ENCODE measurements around the gene IL1A. TPM values are rescaled to one million over a fixed set of nuclear protein-coding genes. Genes with fewer than 3 reads are reported as not detected.

Gene IL1A
- total and polyA plus RNA-seq, 10 of the 15 experiments (the other 5 are each of a cell fraction or from before 2014, with no cell fraction given), result 0.10 to 8.7 (median 6.9) TPM

- CTCF ChIA-PET, result interaction anchor here (1.4 to 2.7 kb wide), 2 partner anchors 31 to 162 kb away, joined by 3 to 11 read pairs; no protein-coding TSS in a partner anchor
- no peak for ATAC-seq
Measured at GRCh38 chr2:112779598-112779997, 4.7 kb downstream of the IL1A start.

More at GRCh38 chr2:112779598-112779997, 4.7 kb downstream of the IL1A start:
- ChIA-PET SMC1A (ENCODE audit: uncharacterized antibody, unreplicated experiment) (interaction anchor here (1.8 kb wide), 1 partner anchor 57 kb away, joined by 5 read pairs; the partner anchor contains the start of gene IL1B), POLR2A (interaction anchor here (1.2 kb wide), 1 partner anchor 17 kb away, joined by 4 read pairs; no protein-coding TSS in a partner anchor), RAD21 (ENCODE audit: unreplicated experiment) (no interaction called here)
- WGBS (ENCODE audit: insufficient coverage, insufficient replicate concordance, low lambda C conversion rate, missing lambda C conversion rate), result 100% methylated on average over 1 of the region's 1 CpG
- Histone ChIP-seq H3K9me3 (replicated peaks; ENCODE audit: control insufficient read depth, insufficient read depth, low read length) (no peaks in the 10 kb centered on the region), H3K9ac (ENCODE audit: control insufficient read depth, insufficient read depth, low read length) (no peak overlapping the region), H3K4me3 (no peak overlapping the region), H3K4me1 (ENCODE audit: control insufficient read depth, insufficient read depth, low read length) (peaks cover 23% of the 10 kb centered on the region), H3K4me2 (ENCODE audit: control insufficient read depth, insufficient read depth) (no peak overlapping the region), H3K27me3 (replicated peaks in 1 of 2; ENCODE audit: control insufficient read depth in 2 of 2, insufficient read depth in 2 of 2, low read length in 1 of 2) (no peaks in the 10 kb centered on the region), H4K20me1 (ENCODE audit: control insufficient read depth, insufficient read depth) (no peaks in the 10 kb centered on the region), H3K79me2 (ENCODE audit: control insufficient read depth, insufficient read depth, low read length) (no peaks in the 10 kb centered on the region), H3K36me3 (ENCODE audit: control insufficient read depth in 2 of 2, insufficient read depth in 2 of 2, low read length in 1 of 2) (no peaks in the 10 kb centered on the region), H3K27ac (ENCODE audit: control insufficient read depth, insufficient read depth) (no peak overlapping the region), H2AFZ (ENCODE audit: control insufficient read depth, low read depth, low read length) (no peak overlapping the region)
- intact Hi-C loops (cut with micrococcal nuclease; ENCODE audit: unreplicated experiment) (no loop called here), in situ Hi-C loops (cut with MboI) (no loop called here)
- TF ChIP-seq PKNOX1 (IDR thresholded peaks at IDR 0.05), result no peak
- TF ChIP-seq PML (IDR thresholded peaks at IDR 0.05; ENCODE audit: low read length), result no peak
- TF ChIP-seq TAF1 (IDR thresholded peaks at IDR 0.05; ENCODE audit: borderline replicate concordance, low read depth, low read length), result no peak
- no peak for TF ChIP-seq CHD2 (IDR thresholded peaks at IDR 0.05; ENCODE audit: borderline replicate concordance, low read depth, low read length)
- no peak for TF ChIP-seq CBFB (IDR thresholded peaks at IDR 0.05; ENCODE audit: low read depth)
- TF ChIP-seq HDAC6 (IDR thresholded peaks at IDR 0.05; ENCODE audit: unreplicated experiment), result no peak
- no peak for TF ChIP-seq BRCA1 (IDR thresholded peaks at IDR 0.05; ENCODE audit: low read depth, low read length)
- no peak for TF ChIP-seq NR2F1 (conservative IDR thresholded peaks at IDR 0.05)
- no peak for TF ChIP-seq BACH1 (IDR thresholded peaks at IDR 0.05; ENCODE audit: borderline replicate concordance)
- TF ChIP-seq MEF2B (IDR thresholded peaks at IDR 0.05; ENCODE audit: partially characterized antibody, poor library complexity, severe bottlenecking), result no peak
- TF ChIP-seq BHLHE40 (IDR thresholded peaks at IDR 0.05; ENCODE audit: borderline replicate concordance in 1 of 2, low read depth in 2 of 2, low read length in 1 of 2), result no peak
- TF ChIP-seq EZH2 (IDR thresholded peaks at IDR 0.05; ENCODE audit: borderline replicate concordance, control insufficient read depth, low read depth, low read length), result no peak
- TF ChIP-seq RCOR1 (conservative IDR thresholded peaks at IDR 0.05; ENCODE audit: low read depth, low read length), result no peak
- TF ChIP-seq IKZF2 (IDR thresholded peaks at IDR 0.05), result no peak
- no peak for TF ChIP-seq MXI1 (IDR thresholded peaks at IDR 0.05; ENCODE audit: low read depth, low read length)
- TF ChIP-seq PAX8 (IDR thresholded peaks at IDR 0.05), result no peak
- no TSS peak for BruUV-seq (replicated peaks)
- FAIRE-seq (no peak), DNase-seq (ENCODE audit: low read depth, low spot score) (no peak)

Data from GM12878 (cell line).